ENCODE data around the gene XRCC4. TPM values are rescaled to one million over a fixed set of nuclear protein-coding genes. Genes with fewer than 3 reads are reported as not detected.

Gene XRCC4
- total RNA-seq, 2 donors from 2014 or later = 5.7 to 7.8 TPM

GRCh38 chr5:83392766-83393503, 315.6 kb downstream of the XRCC4 start:
- intact Hi-C loops (cut with DNase I, micrococcal nuclease) = no loop called here
- DNase-seq = no peak
- no peak for ATAC-seq

- DNase-seq (no peak), ATAC-seq (no peak)
- intact Hi-C loops (cut with DNase I, micrococcal nuclease) = no loop called here
Measured at GRCh38 chr5:83393504-83393866, 316.1 kb downstream of the XRCC4 start.

- intact Hi-C loops (cut with DNase I, micrococcal nuclease) = no loop called here
- DNase-seq = no peak
- no peak for ATAC-seq
Measured at GRCh38 chr5:83394190-83394589, 316.8 kb downstream of the XRCC4 start.

- no peak for DNase-seq
- intact Hi-C loops (cut with DNase I, micrococcal nuclease) = no loop called here
- ATAC-seq = no peak
Measured at GRCh38 chr5:83396662-83397061, 319.3 kb downstream of the XRCC4 start.

- DNase-seq = no peak
- ATAC-seq = no peak
- intact Hi-C loops (cut with DNase I, micrococcal nuclease) = no loop called here
Measured at GRCh38 chr5:83397658-83398057, 320.3 kb downstream of the XRCC4 start.

- no peak for ATAC-seq
- intact Hi-C loops (cut with DNase I, micrococcal nuclease) = no loop called here
- no peak for DNase-seq
Measured at GRCh38 chr5:83400241-83400640, 322.9 kb downstream of the XRCC4 start.

GRCh38 chr5:83400701-83401100, 323.4 kb downstream of the XRCC4 start:
- intact Hi-C loops (cut with DNase I, micrococcal nuclease) = no loop called here

GRCh38 chr5:83401122-83401731, 323.9 kb downstream of the XRCC4 start:
- DNase-seq (no peak), ATAC-seq (no peak)
- intact Hi-C loops (cut with DNase I, micrococcal nuclease) = no loop called here

More at GRCh38 chr5:83400701-83401100, 323.4 kb downstream of the XRCC4 start:
- ATAC-seq (no peak), DNase-seq (no peak)

- DNase-seq = no peak
- no peak for ATAC-seq
- intact Hi-C loops (cut with DNase I, micrococcal nuclease) = no loop called here
Measured at GRCh38 chr5:83401775-83402174, 324.4 kb downstream of the XRCC4 start.

Other genes starting within 250 kb of the XRCC4 start
- 10 to 100 TPM; 75.2 to 79.4 TPM for gene TMEM167A, start 153 bp upstream of the XRCC4 start, total RNA-seq

Measured in left colon (tissue), 2 donors.